GM12872 (cell line): ENCODE results near the gene DNAJB9.

Source experiments
- TF ChIP-seq, protein P1 (sequence below): IDR thresholded peaks from 3 replicates; pipeline ENCODE4 v1.5.1; 2011; ENCODE audit warnings: low read depth, mild to moderate bottlenecking, low read length, moderate library complexity; ENCODE audit not compliant: insufficient read depth

The DNAJB9 gene

DNA sequence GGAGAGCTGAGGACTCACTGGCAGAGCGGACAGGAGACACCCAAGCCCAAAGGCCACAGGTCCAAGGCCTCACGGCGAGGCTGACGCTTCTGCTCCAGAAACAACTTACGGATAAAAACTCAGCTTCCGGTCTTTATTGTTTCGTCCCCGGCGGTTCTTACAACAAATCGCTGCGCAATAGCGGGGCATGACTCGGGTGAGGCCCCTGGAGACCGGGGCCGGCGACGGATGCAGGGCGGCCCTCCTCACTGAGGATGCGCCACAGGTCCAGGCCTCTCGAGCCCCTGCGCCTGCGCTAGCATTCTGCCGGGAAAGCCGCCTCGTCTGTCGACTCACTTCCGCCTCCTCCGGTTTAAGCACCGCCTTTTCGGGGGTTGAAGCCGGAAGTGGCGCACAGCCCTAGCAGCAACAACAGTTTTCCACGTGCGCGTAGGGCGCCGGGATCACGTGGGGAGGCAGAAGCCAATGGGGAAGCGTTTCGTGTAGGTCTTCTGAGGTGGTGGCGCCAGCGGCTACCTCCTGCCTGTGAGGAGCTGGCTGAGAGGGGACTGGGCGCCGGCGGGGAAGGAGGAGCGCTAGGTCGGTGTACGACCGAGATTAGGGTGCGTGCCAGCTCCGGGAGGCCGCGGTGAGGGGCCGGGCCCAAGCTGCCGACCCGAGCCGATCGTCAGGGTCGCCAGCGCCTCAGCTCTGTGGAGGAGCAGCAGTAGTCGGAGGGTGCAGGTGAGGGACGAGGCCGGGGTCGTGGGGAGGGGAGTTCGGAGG, at the start of gene DNAJB9, which contains the start of gene THAP5:
DNAJB9 (plus strand) TSS at position 494 of the 765 bp plus-strand sequence. CDS start 1,853 bp downstream, outside the sequence.
THAP5 (minus strand) TSS at position 326 of the 765 bp plus-strand sequence; CDS start at position 189, 137 bp downstream.
- TF ChIP-seq, protein P1, sequence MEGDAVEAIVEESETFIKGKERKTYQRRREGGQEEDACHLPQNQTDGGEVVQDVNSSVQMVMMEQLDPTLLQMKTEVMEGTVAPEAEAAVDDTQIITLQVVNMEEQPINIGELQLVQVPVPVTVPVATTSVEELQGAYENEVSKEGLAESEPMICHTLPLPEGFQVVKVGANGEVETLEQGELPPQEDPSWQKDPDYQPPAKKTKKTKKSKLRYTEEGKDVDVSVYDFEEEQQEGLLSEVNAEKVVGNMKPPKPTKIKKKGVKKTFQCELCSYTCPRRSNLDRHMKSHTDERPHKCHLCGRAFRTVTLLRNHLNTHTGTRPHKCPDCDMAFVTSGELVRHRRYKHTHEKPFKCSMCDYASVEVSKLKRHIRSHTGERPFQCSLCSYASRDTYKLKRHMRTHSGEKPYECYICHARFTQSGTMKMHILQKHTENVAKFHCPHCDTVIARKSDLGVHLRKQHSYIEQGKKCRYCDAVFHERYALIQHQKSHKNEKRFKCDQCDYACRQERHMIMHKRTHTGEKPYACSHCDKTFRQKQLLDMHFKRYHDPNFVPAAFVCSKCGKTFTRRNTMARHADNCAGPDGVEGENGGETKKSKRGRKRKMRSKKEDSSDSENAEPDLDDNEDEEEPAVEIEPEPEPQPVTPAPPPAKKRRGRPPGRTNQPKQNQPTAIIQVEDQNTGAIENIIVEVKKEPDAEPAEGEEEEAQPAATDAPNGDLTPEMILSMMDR: no peak

DNA sequence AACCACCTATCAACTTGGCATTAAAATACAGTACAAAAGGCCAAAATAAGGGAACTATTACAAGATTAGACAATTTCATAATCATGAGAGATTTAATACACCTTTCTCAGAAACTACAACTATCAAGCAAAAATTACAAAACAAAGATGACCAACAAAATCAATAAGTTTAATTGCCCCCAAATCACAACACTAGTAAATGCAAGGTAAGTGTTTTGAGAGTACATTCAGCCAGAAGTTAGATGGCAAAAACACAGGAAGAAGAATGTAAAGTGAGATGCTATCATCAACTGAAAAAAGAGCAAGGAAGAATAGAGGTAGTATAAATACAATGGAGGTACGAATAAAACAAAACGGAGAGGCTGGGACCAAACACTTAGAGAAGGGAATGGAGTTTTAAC, 46.9 kb upstream of the DNAJB9 start:
- TF ChIP-seq, protein P1: no peak

DNA sequence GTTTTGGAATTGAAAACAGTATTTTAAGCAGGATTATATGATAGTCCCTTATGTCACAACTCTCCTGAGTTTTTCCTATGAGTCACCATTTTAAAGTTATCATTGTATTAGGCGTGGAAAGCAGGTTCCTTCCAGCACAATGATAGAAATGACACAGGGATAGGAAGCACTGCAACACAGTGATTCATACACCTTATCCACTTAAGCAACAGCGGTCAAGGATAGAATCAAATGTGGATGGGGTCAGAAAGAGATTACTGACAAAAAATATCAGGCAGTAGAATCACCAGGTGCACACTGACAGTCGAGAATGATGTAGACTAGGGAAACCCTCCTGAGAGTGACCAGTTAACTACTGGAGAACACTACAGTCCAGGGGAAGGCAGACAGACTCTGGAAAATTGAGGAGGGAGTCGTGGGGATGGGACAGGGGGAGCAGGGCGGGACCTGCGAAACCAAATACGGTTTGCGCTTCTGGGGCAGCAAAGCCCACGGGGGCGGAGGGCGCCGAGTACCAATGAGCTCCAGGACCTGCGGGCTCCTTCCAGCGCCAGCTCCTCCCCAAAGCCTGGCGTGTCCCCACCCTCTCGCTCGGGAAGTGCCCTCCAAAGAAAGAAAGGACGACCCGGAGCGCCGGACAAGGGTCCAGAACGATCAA, 44.2 kb upstream of the DNAJB9 start:
- TF ChIP-seq, protein P1: no peak

DNA sequence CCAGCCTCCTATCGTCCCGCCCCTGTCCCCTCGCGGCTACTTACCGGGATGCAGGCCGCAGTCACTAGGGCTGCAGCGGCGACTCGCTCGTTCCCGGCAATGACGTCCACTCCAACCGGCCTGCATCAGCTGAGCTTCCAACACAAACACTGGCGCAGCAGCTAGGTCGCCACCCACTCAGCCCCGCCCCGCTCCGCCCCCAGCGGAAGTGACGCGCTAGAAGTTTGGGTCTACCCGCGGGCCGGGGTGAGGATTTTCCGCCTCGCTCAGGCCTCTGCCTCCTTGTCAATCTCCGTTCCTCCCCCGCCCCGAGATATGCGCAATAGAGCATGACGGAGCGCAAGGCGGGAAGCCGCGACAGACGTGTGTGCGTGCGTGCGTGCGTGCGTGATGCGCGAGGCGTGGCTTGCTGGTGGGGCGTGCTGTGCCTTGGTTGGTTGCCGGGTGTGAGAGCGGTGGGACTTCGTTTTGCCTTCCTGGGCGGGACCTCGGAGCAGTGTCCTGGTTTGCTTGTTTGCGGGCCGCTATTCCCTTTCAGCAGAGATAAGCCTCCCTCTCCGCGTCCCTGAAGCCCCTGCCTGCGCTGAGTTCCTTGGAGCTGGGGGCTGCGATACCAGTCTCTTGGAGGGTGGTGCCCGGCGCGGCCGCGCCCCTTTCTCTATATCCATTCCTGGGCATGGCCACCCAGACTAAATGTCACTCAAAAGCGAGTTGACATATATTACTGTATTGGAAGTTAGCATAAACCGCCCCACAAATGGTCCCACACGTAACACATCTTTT, 43.5 kb upstream of the DNAJB9 start, which contains the start of gene PNPLA8:
PNPLA8 (minus strand) TSS at position 151 of the 783 bp plus-strand sequence. CDS start 10,644 bp downstream, outside the sequence.
- TF ChIP-seq, protein P1: no peak

DNA sequence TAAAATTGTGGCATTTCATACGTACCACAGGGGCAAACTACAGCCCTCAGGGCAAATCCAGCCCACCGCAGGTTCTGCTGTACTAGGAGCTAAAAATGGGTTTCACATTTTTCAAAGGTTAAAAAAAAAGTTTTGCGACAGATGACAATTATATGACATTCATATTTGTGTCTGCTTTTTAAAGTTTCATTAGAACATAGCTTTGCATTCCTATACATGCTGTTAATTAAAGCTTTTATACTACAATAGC, 43.0 kb upstream of the DNAJB9 start:
- TF ChIP-seq, protein P1: no peak

DNA sequence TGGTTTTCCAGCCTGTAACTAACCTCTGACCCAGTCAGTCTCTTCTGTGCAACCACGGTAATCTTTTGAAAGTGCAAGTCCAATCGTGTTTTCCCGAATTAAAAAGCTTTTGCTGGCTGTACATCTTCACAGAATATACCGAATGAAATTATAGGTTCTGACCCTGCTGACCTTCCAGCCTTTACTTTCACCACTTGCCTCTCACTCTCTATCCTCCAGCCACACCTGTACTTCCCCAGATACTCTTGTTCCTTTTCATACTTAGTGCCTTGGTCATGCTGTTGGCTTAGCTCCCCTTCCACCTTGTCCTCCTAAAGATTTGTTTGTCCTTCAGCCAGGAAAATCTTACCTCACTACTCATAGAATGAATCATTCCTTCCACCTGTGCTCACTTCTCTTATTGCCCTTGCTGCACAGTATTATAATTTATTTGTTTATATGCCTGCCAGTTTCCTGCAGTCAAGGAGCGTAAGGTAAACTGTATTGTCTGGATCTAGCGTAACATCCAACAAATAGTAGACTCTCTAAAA, 41.4 kb upstream of the DNAJB9 start:
- TF ChIP-seq, protein P1: no peak

DNA sequence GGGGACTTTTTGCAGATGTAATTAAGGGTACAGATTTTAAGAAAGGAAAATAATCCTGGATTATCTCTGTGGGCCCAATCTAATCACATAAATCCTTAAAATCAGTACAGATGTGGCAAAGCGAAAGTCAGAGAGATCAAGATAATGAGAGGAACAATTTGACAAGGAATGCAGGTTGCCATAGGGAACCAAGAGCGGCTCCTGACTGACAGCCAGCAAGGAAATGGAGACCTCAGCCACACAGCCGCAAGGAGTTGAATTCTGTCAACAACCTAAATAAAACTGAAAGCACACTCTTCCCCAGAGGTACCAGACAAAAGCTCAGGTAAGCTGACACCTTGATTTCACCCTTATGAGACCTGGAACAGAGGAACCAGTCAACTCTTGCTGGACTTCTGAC, 40.3 kb upstream of the DNAJB9 start:
- TF ChIP-seq, protein P1: no peak
